ENCODE measurements around the gene CHST1. TPM values are rescaled to one million over a fixed set of nuclear protein-coding genes. Genes with fewer than 3 reads are reported as not detected.

Gene CHST1
- total RNA-seq, 4 donors from 2014 or later, result 0.30 to 1.7 (median 1.4) TPM

- no peak overlapping the region for H3K4me3 ChIP-seq (ENCODE audit: low read depth, poor library complexity, severe bottlenecking)
- peak; percentile 42 to 94 for DNase-seq (ENCODE audit: low spot score in 2 of 2)
- TF ChIP-seq POLR2A (IDR thresholded peaks at IDR 0.05) (no peak), CTCF (IDR thresholded peaks at IDR 0.05) (peak in 1 of 3 donors; percentile 44)
- 9 to 15% methylated on average over 15 to 16 of the region's 16 CpGs for WGBS, 2 donors
- intact Hi-C loops (cut with DNase I; ENCODE audit: low total_unique reads), result no loop called here
Measured at GRCh38 chr11:45655347-45655756, 10.1 kb downstream of the CHST1 start.

- intact Hi-C loops (cut with DNase I; ENCODE audit: low total_unique reads), result no loop called here
Measured at GRCh38 chr11:45655012-45655283, 10.5 kb downstream of the CHST1 start.

GRCh38 chr11:45654231-45655011, 11.0 kb downstream of the CHST1 start:
- peak in 1 of 2 donors; percentile 66 for DNase-seq (ENCODE audit: low spot score in 2 of 2)
- WGBS, 2 donors, result 65 to 67% methylated on average over 8 of the region's 8 CpGs
- no peak for TF ChIP-seq CTCF (IDR thresholded peaks at IDR 0.05)
- TF ChIP-seq POLR2A (IDR thresholded peaks at IDR 0.05), result no peak
- intact Hi-C loops (cut with DNase I; ENCODE audit: low total_unique reads), result no loop called here
- no peak overlapping the region for H3K4me3 ChIP-seq (ENCODE audit: low read depth, poor library complexity, severe bottlenecking)

More at GRCh38 chr11:45655012-45655283, 10.5 kb downstream of the CHST1 start:
- H3K4me3 ChIP-seq (ENCODE audit: low read depth, poor library complexity, severe bottlenecking), result no peak overlapping the region
- DNase-seq (ENCODE audit: low spot score in 2 of 2), result peak in 1 of 2 donors; percentile 59
- TF ChIP-seq POLR2A (IDR thresholded peaks at IDR 0.05) (no peak), CTCF (IDR thresholded peaks at IDR 0.05) (no peak)
- 57 to 58% methylated on average over 2 of the region's 2 CpGs for WGBS, 2 donors

- peak in 1 of 2 donors; percentile 60 for DNase-seq (ENCODE audit: low spot score in 2 of 2)
- no peak overlapping the region for H3K4me3 ChIP-seq (ENCODE audit: low read depth, poor library complexity, severe bottlenecking)
- intact Hi-C loops (cut with DNase I; ENCODE audit: low total_unique reads), result no loop called here
- TF ChIP-seq POLR2A (IDR thresholded peaks at IDR 0.05), result no peak
- no peak for TF ChIP-seq CTCF (IDR thresholded peaks at IDR 0.05)
- WGBS, 2 donors, result 81 to 82% methylated on average over 3 of the region's 3 CpGs
Measured at GRCh38 chr11:45653277-45653676, 12.1 kb downstream of the CHST1 start.

GRCh38 chr11:45652781-45653180, 12.6 kb downstream of the CHST1 start:
- whole genome bisulfite sequencing, 2 donors, result 65 to 78% methylated on average over 6 of the region's 6 CpGs
- intact Hi-C loops (cut with DNase I; ENCODE audit: low total_unique reads), result no loop called here
- no peak for TF ChIP-seq CTCF (IDR thresholded peaks at IDR 0.05)
- TF ChIP-seq POLR2A (IDR thresholded peaks at IDR 0.05), result no peak
- no peak overlapping the region for H3K4me3 ChIP-seq (ENCODE audit: low read depth, poor library complexity, severe bottlenecking)
- DNase-seq (ENCODE audit: low spot score in 2 of 2), result peak in 1 of 2 donors; percentile 52
